Measurements from ENCODE around the gene IL22RA2.

The IL22RA2 gene

DNA sequence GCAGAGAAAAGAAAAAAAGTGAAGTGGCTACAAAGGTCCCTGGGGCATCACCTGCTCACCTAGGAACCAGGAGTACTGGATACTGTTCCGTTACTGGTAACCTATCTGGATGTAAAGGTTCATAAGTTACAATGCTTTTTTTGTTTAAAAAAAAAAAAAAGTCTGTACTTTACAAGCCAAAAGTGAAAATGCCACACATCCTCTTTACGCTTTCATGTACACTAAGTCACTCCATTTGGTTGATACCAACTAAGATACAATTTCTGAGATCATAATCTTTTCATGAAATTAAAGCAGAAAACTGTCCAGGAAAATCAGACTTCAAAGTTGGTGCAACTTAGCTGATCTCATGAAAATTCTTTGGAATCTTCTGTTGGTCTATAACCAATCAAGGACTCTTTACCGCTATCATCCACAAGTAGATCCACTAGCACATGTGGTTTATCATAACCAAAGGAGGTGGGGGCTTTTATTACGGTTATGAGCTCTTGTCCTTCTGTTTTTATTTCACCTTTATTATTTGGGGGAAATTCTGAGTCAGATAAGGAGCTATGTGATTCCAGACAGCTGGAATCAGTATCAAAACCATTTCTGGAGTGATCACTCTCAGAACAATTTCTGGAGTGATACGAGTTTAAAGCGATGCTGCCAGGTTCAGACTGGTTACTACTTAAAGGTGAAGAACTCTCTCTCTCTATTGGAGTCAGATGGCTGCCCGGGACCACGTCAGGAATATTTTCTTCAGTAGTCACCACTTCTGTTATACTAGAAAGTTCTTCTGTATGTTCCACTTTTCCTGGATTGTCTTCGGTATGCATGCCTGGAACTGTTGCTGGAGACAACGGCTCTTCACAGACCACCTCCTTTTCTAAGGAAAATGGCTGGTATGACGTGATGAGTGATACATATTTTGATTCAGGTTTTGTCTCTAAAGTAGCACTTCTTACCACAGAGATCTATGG lies 24.5 kb upstream of the IL22RA2 start:
- DNase-seq (ENCODE audit: low spot score) (no peak), FAIRE-seq (no peak)

DNA sequence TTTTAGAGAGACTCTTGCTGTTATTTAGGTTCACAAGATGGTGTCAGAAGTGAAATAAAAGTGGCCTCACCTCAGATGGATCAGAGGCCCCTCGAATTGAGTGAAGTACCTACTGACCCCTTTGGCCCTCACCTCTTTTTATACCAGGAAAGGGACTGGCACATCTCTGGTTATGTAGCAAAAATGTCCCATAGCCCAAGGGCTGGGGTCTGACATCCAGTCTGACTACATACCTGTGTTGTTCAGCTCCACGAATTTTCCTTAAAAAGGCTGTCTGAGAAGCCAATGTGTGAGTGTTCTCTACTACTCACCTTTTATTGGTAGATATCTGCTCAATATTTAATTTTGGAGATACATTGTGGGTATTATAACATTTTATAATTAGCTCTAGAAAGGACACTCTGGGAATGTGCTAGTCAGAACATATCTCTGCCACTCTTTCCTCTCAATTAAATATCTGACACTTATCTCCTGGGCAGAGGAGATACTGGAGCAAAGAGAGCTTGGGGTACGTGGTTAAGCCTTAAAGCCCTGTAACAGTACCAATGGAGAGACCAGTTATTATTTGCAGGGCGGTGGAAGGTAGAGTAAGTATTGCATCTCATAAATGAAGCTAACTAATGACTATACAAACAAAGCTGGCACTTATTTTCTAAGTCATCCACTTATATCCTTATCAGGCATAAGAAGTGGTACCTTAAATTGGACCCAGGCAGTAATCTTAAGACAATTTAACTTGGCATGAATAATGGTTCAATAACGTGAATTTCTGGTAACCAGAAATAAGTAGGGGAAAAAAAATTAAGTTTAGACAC lies 20.0 kb upstream of the IL22RA2 start:
- no peak for FAIRE-seq
- no peak for DNase-seq (ENCODE audit: low spot score)

DNA sequence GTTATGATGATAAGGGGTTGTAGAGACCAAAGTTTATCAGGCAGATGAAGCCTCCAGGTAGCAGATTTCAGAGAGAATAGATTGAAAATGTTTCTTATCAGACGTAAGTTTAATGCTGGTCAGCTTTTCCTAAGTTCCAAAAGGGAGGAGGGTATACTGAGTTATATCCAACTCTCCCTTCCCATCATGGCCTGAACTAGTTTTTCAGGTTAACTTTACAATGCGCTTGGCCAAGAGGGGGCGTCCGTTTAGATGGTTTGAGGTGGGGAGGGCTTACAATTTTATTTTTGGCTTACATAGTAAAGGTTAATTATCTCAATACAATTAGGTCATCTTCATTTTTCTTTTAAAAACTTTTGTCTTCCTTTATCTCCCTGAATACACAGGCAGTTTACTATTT lies 19.4 kb upstream of the IL22RA2 start:
- DNase-seq (ENCODE audit: low spot score): no peak
- FAIRE-seq: no peak

- FAIRE-seq (no peak), DNase-seq (ENCODE audit: low spot score) (no peak)
Measured at GRCh38 chr6:137191670-137192069, 18.2 kb upstream of the IL22RA2 start.

GRCh38 chr6:137191236-137191635 lies 17.8 kb upstream of the IL22RA2 start:
- no peak for DNase-seq (ENCODE audit: low spot score)
- FAIRE-seq: no peak

- FAIRE-seq (no peak), DNase-seq (ENCODE audit: low spot score) (no peak)
Measured at GRCh38 chr6:137190583-137191094, 17.2 kb upstream of the IL22RA2 start.

GRCh38 chr6:137188855-137189254 lies 15.4 kb upstream of the IL22RA2 start:
- DNase-seq (ENCODE audit: low spot score) (peak; percentile 15), FAIRE-seq (no peak)

DNA sequence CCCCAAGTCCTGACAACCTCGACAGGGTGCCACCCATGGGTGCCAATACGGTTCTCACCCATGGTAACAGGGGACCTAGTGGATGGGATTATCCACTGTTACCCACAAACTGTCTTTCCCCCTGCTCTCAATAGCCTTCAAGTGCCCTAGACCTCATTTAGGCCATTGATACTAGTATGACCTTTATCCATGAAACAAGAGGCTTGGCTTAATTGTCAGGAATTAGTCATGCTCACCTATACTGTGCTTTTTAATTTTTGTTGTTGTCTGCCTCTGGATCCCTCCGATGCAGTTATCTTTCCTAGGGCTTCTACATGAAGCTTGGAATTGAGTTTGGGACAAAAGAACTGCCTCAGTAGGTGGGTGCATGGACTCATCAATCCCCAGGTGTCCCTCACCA lies 11.8 kb upstream of the IL22RA2 start:
- FAIRE-seq: no peak
- DNase-seq (ENCODE audit: low spot score): no peak

- FAIRE-seq (no peak), DNase-seq (ENCODE audit: low spot score) (no peak)
Measured at GRCh38 chr6:137182654-137183073, 9.2 kb upstream of the IL22RA2 start.

DNA sequence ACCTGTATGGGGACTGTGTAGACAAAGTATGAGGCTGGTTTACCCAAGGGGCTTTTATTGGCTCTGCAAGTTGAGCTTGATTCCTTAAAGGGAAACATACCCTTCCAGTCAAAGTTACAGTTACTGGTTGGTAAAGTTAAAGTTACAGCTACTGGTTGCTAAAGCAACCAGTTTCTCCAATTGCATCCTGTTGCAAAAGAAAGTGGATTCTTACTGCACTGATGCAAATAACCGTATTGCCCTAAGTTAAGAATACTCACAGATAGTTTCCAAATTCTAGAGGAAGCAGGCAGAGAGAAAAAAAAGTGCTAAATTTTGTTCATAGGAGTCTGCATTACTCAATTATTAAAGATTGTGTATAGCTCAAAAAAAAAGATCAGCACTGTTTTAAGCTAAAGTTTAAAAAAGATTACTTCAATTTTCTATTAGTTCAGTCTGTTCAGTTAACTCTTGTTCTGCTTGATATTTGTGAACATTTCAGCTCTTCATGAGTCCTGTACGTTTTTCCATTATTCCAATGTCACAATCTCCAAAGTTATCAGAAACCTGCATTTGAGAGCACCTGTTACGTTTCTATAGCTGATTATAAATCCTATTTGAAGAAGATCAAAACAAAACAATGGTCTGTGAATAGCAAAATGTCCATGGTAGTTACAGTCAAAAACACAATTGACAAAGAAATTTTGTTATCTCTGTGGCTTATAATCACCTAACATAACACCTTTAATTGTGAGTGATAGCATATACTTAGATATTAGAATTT lies 8.6 kb upstream of the IL22RA2 start:
- no peak for FAIRE-seq
- DNase-seq (ENCODE audit: low spot score): no peak

DNA sequence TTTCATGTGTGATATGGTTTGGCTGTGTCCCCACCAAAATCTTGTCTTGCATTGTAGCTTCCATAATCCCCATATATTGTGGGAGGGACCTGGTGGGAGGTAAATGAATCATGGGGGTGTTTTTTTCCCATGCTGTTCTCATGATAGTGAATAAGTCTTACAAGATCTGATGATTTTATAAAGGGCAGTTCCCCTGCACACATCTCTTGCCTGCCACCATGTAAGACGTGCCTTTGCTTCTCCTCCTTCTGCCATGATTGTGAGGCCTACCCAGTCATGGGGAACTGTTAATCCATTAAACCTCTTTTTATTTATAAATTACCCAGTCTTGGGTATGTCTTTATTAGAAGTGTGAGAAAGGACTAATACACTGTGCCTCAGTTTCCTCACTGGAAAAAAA lies 4.2 kb upstream of the IL22RA2 start:
- FAIRE-seq: no peak
- DNase-seq (ENCODE audit: low spot score): no peak

- FAIRE-seq (no peak), DNase-seq (ENCODE audit: low spot score) (no peak)
Measured at GRCh38 chr6:137176729-137177128, 3.3 kb upstream of the IL22RA2 start.

- no peak for FAIRE-seq
- DNase-seq (ENCODE audit: low spot score): no peak
Measured at GRCh38 chr6:137175868-137176245, 2.4 kb upstream of the IL22RA2 start.

GRCh38 chr6:137175157-137175867 lies 1.9 kb upstream of the IL22RA2 start:
- DNase-seq (ENCODE audit: low spot score) (no peak), FAIRE-seq (no peak)

GRCh38 chr6:137172734-137173431 lies 561 bp downstream of the IL22RA2 start:
- no peak for DNase-seq (ENCODE audit: low spot score)
- no peak for FAIRE-seq

DNA sequence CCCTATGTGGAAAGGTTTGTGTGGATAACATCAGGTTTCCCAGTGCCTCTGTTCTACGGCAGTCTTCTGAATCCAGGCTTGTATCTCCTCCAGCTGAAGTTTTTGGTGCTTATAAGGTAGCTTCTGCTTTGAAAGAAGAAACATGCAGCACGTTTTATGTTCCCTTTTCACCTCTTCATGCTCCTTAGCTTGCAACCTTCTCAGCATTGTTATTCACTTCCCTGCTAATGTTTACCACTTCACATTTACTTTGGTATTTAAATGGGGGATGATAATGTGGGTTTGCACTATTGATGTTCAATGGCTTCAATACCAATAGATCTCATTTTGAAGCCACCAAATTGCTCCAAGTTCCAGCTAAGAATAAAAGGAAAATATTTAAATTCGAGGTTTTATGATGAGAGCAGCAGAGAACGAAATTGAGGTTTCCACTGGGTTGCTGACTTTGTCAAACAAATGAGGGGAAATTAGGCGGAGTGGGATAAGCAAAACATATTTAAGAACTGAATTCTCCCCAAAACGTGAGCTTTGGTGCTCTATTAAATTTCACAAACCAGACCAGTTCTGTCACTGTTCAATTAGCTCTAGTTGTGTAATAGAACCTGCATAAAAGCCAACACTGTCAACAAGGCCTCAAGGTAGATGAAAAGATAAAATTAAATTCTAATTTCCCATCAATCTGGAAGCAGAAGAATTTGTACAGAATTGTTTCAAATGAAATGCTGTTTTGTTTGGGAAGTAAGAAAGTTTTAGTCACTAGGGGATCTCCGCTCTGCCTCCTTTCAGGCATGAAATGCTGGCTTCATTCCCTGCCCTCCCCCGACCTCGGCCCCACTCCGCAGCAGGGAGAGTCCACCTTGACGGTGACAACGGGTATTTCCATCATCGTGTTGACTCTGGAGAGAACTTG lies 1.4 kb downstream of the IL22RA2 start:
- DNase-seq (ENCODE audit: low spot score): peak; percentile 14
- no peak for FAIRE-seq

- FAIRE-seq: no peak
Measured at GRCh38 chr6:137171053-137171374, 2.4 kb downstream of the IL22RA2 start.

GRCh38 chr6:137170266-137171052 lies 3.0 kb downstream of the IL22RA2 start:
- DNase-seq (ENCODE audit: low spot score) (no peak), FAIRE-seq (no peak)

More at GRCh38 chr6:137171053-137171374, 2.4 kb downstream of the IL22RA2 start:
- DNase-seq (ENCODE audit: low spot score): no peak

All from RCC 7860 (cell line).